ENCODE results near the gene ADAMTSL3.

ADAMTSL3 gene

GRCh38 chr15:83656943-83657528, 3.1 kb downstream of the ADAMTSL3 start:
- DNase-seq (ENCODE audit: low spot score): no peak

DNA sequence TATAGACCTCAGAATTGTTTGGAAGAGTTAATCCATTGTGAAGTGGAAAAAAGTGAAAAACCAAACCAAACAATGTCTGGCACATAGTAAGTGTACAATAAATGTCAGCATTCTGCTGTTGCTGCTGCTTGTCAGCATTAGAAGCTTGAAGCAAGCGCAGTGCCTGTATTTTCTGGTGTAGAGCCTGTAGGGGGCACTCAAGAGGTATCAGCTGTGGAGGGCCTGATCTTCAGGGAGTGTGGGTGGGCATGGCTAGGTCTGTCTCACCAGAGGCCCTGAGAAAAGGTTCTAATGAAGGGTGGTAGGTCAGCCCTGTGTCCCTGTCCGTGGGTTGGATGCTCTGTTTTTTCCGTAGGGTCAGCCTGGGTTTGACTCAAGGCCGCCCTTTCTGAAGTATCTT, 3.6 kb downstream of the ADAMTSL3 start:
- no peak for DNase-seq (ENCODE audit: low spot score)

DNA sequence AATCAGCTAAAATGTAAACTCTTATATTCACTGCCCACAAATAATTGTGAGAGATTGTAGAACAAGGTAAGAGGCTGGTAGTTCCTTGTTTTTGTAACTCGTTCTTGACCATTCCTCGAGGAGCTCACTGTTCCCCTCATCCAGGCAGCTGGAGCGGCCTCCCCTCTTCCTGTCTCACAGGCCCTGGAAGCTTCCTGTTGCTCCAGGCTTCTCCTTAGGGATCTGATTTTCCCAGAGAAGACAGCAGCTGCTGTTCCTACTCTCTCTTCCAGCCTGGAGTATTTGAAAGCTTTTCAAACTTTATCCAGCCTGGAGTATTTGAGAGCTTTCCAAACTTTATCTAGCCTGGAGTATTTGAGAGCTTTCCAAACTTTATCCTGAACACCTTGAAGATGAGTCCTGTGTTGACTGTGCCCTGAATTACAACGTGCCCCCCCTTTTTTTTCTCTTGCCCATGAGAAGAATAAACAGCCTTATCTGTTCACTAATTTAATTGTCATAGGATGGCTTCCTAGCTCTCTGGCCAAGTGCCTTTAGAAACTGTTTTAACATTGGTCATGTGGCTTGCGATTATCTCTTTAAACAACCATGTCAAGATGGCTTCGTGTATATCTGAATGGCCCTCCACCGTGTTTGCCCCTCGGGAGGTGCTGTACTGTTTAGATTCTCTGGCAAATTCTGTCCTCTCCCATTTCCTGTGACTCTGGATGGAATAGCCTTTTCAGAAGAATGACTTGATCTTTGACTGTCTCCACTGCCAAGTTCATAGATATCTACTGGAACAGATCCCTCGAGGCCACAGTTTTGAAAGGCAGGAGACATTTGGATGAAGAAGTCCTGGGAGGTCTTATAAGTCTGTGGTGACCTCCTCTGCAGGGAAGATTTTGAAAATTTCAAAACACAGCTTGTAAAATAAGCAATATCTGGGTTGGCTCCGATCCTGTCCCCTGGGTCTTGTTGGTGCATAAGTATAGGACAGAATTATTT, 4.8 kb downstream of the ADAMTSL3 start:
- no peak for DNase-seq (ENCODE audit: low spot score)

DNA sequence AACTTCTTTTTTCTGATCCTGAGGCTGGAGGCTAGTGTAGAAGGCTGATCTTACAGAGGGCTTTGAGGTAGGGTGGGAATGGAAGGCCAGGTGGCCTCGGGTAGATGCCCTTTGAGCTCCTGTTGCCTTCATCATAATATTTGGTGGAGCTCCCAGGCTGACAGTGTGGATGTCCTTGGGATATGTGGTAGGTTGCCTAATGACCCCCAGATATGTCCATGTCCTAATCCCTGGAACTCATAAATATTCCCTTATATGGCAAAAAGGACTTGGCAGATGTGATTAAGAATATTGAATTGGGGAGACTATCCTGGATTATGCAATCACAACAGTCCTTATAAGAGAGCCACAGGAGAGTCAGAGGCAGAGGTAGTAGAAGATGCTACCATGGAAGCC, 5.5 kb downstream of the ADAMTSL3 start:
- no peak for DNase-seq (ENCODE audit: low spot score)

GRCh38 chr15:83665480-83665879, 11.6 kb downstream of the ADAMTSL3 start:
- no peak for DNase-seq (ENCODE audit: low spot score)

DNA sequence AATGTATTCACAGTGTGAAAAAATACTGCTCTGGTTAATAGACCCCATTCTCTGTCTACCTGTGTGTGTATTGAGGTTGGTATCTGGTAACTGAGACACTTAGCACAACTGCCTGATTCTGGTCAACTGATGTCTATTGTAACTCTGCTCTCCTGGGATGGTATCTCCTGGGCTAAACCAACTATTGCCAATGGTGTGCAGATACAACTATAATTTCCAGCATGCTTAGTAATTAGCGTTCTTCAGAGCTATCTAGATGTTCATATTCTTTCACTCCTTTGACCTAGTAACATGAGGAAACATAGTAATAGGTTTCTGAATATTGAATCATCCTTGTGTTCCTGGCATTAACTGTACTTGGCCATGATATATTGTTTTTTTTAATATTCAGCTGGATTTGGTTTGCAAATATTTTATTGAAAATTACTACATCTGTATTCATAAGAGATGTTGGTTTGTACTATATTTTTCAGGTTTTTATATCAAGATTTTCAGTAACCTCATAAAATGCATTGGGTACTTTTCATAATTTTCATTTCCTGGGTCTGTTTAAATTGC, 16.8 kb downstream of the ADAMTSL3 start:
- DNase-seq (ENCODE audit: low spot score): no peak

DNA sequence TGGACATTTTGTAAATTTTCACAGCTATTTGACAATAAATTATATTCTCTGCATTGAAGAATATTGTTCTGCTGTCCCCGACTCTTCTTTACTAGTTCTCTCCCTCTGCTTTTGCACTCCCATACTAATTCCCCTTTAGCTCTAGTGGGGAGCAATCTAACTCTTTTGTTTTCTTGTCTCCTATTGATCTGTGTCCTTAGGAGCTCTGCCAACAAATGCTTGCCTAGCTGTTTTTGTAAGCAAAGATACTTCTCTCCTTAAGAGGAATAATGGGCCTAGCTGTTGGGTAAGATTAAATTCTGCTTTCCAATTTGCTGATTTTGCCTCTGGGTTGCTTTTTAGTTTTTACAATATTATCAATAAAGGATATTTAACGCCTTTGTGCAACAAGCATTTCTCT, 17.7 kb downstream of the ADAMTSL3 start:
- DNase-seq (ENCODE audit: low spot score): no peak

GRCh38 chr15:83673385-83673784, 19.5 kb downstream of the ADAMTSL3 start:
- no peak for DNase-seq (ENCODE audit: low spot score)

GRCh38 chr15:83682476-83683088, 28.7 kb downstream of the ADAMTSL3 start:
- no peak for DNase-seq (ENCODE audit: low spot score)

- DNase-seq (ENCODE audit: low spot score): no peak
Observed at GRCh38 chr15:83685916-83686332, 32.0 kb downstream of the ADAMTSL3 start.

GRCh38 chr15:83688201-83688600, 34.3 kb downstream of the ADAMTSL3 start:
- no peak for DNase-seq (ENCODE audit: low spot score)

DNA sequence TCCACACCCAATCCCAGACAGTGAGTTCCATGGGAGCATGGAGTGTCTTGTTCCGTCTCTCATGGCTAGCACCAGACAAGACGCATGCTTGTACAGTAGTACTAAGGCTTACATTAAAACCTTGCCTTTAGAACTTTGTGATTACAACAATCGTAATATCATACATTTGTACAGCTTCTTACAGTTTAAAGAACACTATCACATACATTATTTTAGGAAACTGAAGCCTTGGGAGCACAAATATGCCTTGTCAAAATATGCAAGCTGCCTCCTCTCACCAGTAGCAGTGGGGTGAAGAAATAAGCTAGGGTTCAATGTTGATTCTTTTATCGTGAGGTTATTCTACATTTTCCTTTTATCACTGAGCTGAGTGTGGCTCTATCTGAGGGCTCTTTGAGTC, 36.8 kb downstream of the ADAMTSL3 start:
- no peak for DNase-seq (ENCODE audit: low spot score)

- no peak for DNase-seq (ENCODE audit: low spot score)
Observed at GRCh38 chr15:83692746-83693581, 39.0 kb downstream of the ADAMTSL3 start.

- no peak for DNase-seq (ENCODE audit: low spot score)
Observed at GRCh38 chr15:83694015-83694414, 40.1 kb downstream of the ADAMTSL3 start.

DNA sequence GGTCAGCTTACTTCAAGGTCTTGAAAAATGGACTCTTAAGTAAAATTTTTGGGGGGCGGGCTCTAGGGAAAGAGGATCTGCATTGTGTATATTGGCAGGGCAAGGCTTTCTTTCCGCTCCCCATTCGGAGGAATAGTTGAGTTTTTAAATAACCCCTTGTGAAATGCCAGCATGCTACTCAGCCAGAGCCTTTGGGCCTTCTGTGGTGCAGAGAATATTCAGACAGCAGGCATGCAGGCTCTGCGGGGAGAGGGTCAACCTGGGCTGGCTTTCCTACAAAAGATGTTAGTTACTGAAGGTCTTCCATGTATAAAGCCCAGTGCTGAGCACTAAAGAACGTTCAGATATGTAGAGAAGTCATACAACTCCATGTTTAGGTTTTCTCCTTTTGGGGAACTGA, 40.6 kb downstream of the ADAMTSL3 start:
- no peak for DNase-seq (ENCODE audit: low spot score)

GRCh38 chr15:83695246-83695645, 41.3 kb downstream of the ADAMTSL3 start:
- DNase-seq (ENCODE audit: low spot score): no peak

- no peak for DNase-seq (ENCODE audit: low spot score)
Observed at GRCh38 chr15:83695901-83696425, 42.0 kb downstream of the ADAMTSL3 start.

DNA sequence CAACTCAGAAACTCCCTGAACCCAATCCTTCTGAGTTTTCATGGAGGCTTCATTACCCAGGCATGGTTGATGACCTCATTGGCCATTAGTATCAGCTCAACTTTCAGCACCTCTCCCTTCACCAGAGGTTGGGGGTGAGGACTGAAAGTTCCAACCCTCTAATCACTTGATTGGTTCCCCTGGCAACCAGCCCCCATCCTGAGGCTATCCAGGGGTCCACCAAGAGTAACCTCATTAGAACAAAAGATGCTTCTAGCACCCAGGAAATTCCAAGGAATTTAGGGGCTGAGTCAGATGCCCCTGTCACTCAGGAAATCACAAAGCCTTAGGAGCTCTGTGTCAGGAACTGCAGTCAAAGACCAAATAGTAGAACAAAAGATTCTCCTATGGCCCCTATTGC, 43.8 kb downstream of the ADAMTSL3 start:
- no peak for DNase-seq (ENCODE audit: low spot score)

DNA sequence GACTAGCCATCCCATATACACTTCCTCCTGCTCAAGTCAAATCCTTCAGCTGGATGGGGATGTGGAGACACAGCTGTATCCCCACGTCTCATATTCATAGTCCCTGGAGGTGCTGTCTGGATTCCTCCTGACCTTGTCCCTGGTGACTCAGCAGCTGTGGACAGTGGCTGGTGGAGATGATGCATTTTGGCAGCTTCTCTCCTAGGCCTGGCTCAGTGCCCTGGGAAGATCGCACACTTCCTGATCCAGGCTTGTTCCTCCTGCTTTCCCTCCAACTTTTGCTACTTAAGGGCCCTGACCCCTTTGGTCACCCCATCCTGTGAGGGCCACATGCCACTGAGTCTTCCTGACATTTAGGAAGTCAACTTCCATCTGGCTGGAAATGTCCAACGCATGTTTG, 44.4 kb downstream of the ADAMTSL3 start:
- DNase-seq (ENCODE audit: low spot score): no peak

- DNase-seq (ENCODE audit: low spot score): no peak
Observed at GRCh38 chr15:83699028-83699427, 45.1 kb downstream of the ADAMTSL3 start.

- DNase-seq (ENCODE audit: low spot score): no peak
Observed at GRCh38 chr15:83700082-83700481, 46.2 kb downstream of the ADAMTSL3 start.

Data from CD4-positive, alpha-beta T cell treated with Interleukin-6 at 100 ng/mL for 8 hours (primary cell).